ENCODE measurements around the gene ASMTL. TPM values are rescaled to one million over a fixed set of nuclear protein-coding genes. Genes with fewer than 3 reads are reported as not detected.
"Not testable (repeated sequence)": the region's sequence is repeated elsewhere in the genome, so short reads cannot be mapped to it uniquely, and the experiment has no call there.

Gene ASMTL
- total and polyA plus RNA-seq, 2 experiments from 2014 or later: 53.7 to 61.2 TPM

DNA sequence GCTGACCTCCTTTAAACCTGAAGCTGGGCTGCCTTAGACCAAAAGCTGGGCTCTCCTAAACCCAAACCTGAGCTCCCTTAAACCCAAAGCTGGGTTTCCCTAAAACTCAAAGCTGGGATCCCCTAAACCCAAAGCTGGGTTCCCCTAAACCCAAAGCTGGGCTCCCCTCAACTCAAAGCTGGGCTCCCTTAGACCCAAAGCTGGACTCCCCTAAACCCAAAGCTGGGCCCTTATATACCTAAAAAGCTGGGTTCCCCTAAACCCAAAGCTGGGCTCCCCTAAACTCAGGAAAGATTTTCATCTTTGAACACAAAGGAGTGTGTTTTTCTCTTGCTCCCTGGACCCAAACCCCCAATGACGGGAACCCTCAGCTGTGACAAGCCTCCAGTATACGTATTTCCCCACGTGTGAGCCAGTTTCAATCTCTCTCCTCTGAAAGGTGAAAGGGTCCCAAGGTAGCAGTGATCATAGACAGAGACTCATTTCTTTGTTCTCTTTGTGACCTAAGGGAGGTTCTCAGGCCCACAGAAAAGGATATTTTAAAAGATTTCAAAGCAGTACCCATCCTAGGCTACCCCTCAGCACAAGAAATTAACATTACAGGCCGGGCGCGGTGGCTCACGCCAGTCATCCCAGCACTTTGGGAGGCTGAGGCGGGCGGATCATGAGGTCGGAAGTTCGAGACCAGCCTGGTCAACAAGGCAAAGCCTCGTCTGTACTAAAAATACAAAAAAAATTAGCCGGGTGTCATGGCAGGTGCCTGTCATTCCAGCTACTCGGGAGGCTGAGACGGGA, 31.3 kb upstream of the ASMTL start:
- H3K9me3 Mint-ChIP-seq: peaks cover 84% of the 10 kb centered on the region
- no peak overlapping the region for H3K4me3 Mint-ChIP-seq
- 0 out of 2 replicates have a peak, but pooled peaks cover 8% of the 10 kb centered on the region for H3F3A ChIP-seq (replicated peaks; ENCODE audit: low read depth)
- no peaks in the 10 kb centered on the region for H3K27me3 ChIP-seq (ENCODE audit: insufficient read depth)
- peaks cover 33% of the 10 kb centered on the region for H3K36me3 Mint-ChIP-seq (ENCODE audit: low read depth)
- peaks cover 5% of the 10 kb centered on the region; the same call in 1 of the 3 replicates for H3K4me1 Mint-ChIP-seq
- H3K36me3 ChIP-seq (ENCODE audit: insufficient read depth): 0 out of 2 replicates have a peak, but pooled peaks cover 4% of the 10 kb centered on the region
- peaks cover 16% of the 10 kb centered on the region for H3K27me3 Mint-ChIP-seq (ENCODE audit: insufficient read depth, low read depth, poor library complexity)
- DNase-seq (ENCODE audit: low spot score): no peak
- H3K79me2 ChIP-seq (replicated peaks; ENCODE audit: insufficient read depth): no peaks in the 10 kb centered on the region
- no peak overlapping the region for H3K27ac ChIP-seq (ENCODE audit: low read depth)
- no peak overlapping the region for H3K4me3 ChIP-seq
- no peak for TF ChIP-seq ZNF114 (CRISPR knock-in tag; IDR thresholded peaks at IDR 0.05)
- no peak for TF ChIP-seq NANOG (IDR thresholded peaks at IDR 0.05; ENCODE audit: borderline replicate concordance)
- no peak for TF ChIP-seq STAT1 (IDR thresholded peaks at IDR 0.05; ENCODE audit: unreplicated experiment)
- TF ChIP-seq, protein P1, sequence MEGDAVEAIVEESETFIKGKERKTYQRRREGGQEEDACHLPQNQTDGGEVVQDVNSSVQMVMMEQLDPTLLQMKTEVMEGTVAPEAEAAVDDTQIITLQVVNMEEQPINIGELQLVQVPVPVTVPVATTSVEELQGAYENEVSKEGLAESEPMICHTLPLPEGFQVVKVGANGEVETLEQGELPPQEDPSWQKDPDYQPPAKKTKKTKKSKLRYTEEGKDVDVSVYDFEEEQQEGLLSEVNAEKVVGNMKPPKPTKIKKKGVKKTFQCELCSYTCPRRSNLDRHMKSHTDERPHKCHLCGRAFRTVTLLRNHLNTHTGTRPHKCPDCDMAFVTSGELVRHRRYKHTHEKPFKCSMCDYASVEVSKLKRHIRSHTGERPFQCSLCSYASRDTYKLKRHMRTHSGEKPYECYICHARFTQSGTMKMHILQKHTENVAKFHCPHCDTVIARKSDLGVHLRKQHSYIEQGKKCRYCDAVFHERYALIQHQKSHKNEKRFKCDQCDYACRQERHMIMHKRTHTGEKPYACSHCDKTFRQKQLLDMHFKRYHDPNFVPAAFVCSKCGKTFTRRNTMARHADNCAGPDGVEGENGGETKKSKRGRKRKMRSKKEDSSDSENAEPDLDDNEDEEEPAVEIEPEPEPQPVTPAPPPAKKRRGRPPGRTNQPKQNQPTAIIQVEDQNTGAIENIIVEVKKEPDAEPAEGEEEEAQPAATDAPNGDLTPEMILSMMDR (conservative IDR thresholded peaks at IDR 0.05; ENCODE audit: low read depth in 2 of 2): no peak
- no peak for TF ChIP-seq ETS1 (IDR thresholded peaks at IDR 0.05)
- TF ChIP-seq ZNF331 (CRISPR knock-in tag; IDR thresholded peaks at IDR 0.05; ENCODE audit: low read depth): no peak
- TF ChIP-seq JUNB (IDR thresholded peaks at IDR 0.05; ENCODE audit: unreplicated experiment): no peak
- peak overlapping the region; percentile 82; the same call in 1 of the 2 replicates for H2AFZ ChIP-seq
- ATAC-seq: no peak
- H3K27ac Mint-ChIP-seq: no peak overlapping the region; the same call in 1 of the 2 replicates
- H4K20me1 ChIP-seq (replicated peaks; ENCODE audit: insufficient read depth): no peaks in the 10 kb centered on the region
- H3K9me2 ChIP-seq (ENCODE audit: insufficient read depth): no peaks in the 10 kb centered on the region
- no peak overlapping the region for H3K4me2 ChIP-seq
- H3K4me1 ChIP-seq (ENCODE audit: insufficient read depth): no peaks in the 10 kb centered on the region

- H3K27ac Mint-ChIP-seq; H2AFZ ChIP-seq; DNase-seq (ENCODE audit: low spot score); H3K4me1 Mint-ChIP-seq; H3K36me3 ChIP-seq (ENCODE audit: insufficient read depth); H3K4me1 ChIP-seq (ENCODE audit: insufficient read depth); H3K27me3 ChIP-seq (ENCODE audit: insufficient read depth); H3K79me2 ChIP-seq (replicated peaks; ENCODE audit: insufficient read depth); H3K4me3 ChIP-seq; H3K4me3 Mint-ChIP-seq; H3K27me3 Mint-ChIP-seq (ENCODE audit: insufficient read depth, low read depth, poor library complexity); H3F3A ChIP-seq (replicated peaks; ENCODE audit: low read depth); H3K9me2 ChIP-seq (ENCODE audit: insufficient read depth); ATAC-seq; H4K20me1 ChIP-seq (replicated peaks; ENCODE audit: insufficient read depth): not testable (repeated sequence)
- Histone ChIP-seq H3K27ac (ENCODE audit: low read depth) (peak overlapping the region; percentile 84), H3K4me2 (peak overlapping the region; percentile 69; the same call in 1 of the 2 replicates)
- peaks cover 31% of the 10 kb centered on the region for H3K36me3 Mint-ChIP-seq (ENCODE audit: low read depth)
- peaks cover 83% of the 10 kb centered on the region for H3K9me3 Mint-ChIP-seq
Measured at GRCh38 chrX:1482530-1482928, 29.8 kb upstream of the ASMTL start.

Data from GM23338 (cell line).